RWPE1 (cell line): ENCODE measurements around the gene GPR137.
A peak's percentile ranks its signal among the peaks of the same experiment; 100 is the strongest.

ENCODE experiments used
- CTCF ChIA-PET: fragments of 350-600 bp; sonication (Branson Sonifier 250); formaldehyde crosslinking; extraction: SDS; loops from one replicate; lab custom pipeline; 2021; lab: Yijun Ruan, JAX
- POLR2A ChIA-PET: fragments of 400-600 bp; formaldehyde crosslinking; extraction: SDS; loops from one replicate; lab custom pipeline; 2020; ENCODE audit warnings: antibody characterized with exemption; ENCODE audit not compliant: low non-redundant PET; lab: Yijun Ruan, JAX
- DNase-seq: peaks from one replicate; pipeline ENCODE4 v3.0.0; 2012; ENCODE audit warnings: low spot score
- H3K27ac ChIP-seq: fragments of 450-650 bp; 2 replicates; pipeline ENCODE4 v1.5.1; 2017
- TF ChIP-seq, protein P1 (sequence below): fragments of 450-650 bp; conservative IDR thresholded peaks from 2 replicates; pipeline ENCODE4 v1.5.1; 2017; ENCODE audit warnings: low read depth, mild to moderate bottlenecking

GPR137 gene

DNA sequence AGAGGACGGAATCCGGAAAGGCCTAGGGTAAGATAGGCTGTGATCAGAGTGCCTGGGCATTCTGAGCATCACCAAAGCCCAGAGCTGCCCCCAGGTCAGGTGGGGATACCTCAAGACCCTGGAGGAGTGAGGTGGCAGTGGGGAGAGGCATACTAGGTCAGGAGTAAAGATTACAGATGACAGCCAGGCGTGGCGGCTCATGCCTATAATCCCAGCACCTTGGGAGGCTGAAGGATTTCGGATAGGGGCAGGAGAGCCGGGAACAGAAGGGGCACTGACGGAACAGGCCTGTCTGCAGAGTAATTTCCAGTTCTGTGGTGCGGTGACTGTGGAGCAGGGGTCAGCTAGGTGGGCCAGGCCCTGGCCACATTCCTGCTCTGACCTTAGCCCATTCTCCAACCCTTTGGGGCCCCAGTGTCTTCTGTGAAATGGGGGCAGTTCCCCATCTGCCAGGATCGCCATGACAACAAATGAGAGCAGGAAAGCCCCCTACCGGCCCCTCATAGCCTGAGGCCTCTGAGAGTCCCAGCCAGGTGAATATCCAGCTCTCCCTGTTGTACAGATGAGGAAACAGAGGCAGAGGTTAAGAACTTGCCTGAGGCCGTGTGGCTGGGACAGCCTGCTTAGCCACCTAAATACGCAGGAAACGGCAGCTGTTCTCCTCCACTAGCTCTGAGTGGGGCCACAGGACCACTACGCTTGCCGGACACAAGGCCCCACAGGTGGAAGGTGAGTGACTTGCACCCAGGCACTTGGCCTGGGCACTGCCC, 10.4 kb upstream of the GPR137 start:
- TF ChIP-seq, protein P1, sequence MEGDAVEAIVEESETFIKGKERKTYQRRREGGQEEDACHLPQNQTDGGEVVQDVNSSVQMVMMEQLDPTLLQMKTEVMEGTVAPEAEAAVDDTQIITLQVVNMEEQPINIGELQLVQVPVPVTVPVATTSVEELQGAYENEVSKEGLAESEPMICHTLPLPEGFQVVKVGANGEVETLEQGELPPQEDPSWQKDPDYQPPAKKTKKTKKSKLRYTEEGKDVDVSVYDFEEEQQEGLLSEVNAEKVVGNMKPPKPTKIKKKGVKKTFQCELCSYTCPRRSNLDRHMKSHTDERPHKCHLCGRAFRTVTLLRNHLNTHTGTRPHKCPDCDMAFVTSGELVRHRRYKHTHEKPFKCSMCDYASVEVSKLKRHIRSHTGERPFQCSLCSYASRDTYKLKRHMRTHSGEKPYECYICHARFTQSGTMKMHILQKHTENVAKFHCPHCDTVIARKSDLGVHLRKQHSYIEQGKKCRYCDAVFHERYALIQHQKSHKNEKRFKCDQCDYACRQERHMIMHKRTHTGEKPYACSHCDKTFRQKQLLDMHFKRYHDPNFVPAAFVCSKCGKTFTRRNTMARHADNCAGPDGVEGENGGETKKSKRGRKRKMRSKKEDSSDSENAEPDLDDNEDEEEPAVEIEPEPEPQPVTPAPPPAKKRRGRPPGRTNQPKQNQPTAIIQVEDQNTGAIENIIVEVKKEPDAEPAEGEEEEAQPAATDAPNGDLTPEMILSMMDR: no peak
- no peak for DNase-seq
- peak overlapping the region; percentile 98 for H3K27ac ChIP-seq
- POLR2A ChIA-PET: interaction anchor here (0.5 to 2.0 kb wide), 3 partner anchors 12 to 60 kb away, joined by 5 to 6 read pairs (median 5); no protein-coding TSS in a partner anchor
- CTCF ChIA-PET: interaction anchor here (0.5 to 1.3 kb wide), 3 partner anchors 12 to 30 kb away, joined by 3 to 6 read pairs (median 4); no protein-coding TSS in a partner anchor

DNA sequence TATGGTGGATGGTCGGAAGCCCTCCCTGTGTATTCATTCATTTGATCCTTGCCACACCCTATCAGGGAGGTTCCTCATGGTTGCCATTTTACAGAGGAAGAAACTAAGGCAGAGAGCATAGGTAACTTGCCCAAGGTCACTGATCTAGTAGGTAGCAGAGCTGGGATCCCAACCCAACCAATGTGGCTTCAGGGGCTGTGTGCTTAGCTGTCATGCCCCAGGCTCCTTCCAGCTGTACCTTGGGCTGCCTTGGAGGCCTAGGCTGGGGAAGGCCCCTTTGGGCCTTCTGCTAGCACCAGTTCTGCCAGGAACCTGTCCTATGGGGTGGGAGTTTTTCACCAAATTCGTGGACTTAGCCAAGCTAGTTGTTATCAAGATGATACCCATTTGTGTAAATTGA, 9.8 kb upstream of the GPR137 start:
- no peak for DNase-seq
- ChIA-PET POLR2A (interaction anchor here (0.5 to 2.0 kb wide), 2 partner anchors 11 to 31 kb away, joined by 5 read pairs; no protein-coding TSS in a partner anchor), CTCF (interaction anchor here (1.3 kb wide), 1 partner anchor 13 kb away, joined by 4 read pairs; no protein-coding TSS in a partner anchor)
- peak overlapping the region; percentile 98 for H3K27ac ChIP-seq
- TF ChIP-seq, protein P1: no peak

DNA sequence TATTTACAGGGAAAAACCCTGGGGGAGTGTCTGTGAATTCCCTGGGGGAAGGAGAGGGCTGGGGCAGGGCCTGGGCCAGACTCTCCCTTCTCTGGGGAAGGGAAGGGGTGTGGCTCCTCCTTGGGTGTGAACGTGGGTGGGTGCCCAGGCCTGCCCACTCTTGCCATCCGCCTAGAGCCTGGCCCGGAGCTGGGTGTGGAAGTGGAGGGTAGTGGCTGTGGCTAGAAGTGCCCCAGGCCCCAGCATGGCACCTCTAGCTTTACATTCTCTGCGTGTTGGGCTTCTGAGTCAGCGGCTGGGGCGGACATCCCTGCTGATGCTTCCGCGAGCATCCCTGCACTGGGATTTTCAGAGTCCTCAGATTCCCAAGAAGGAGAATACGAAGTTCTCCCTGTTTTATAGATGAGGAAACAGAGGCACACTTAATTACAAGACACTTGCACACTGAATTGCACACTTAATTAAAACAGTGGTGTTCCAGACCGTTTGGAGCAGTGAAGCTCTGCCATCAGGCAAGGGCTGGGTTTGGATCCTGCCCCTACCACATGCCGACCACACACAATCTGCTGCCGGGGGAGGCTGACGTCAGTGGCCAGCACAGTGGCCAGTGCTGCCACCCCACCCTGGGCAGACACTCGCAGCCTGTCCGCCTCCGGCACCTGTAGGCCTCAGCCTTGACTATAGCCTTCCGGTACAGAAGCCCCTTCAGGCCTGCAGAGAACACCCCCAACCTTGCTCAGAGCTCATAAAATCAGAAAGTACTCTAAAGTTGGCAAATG, 8.8 kb upstream of the GPR137 start:
- CTCF ChIA-PET: interaction anchor here (0.7 to 1.3 kb wide), 3 partner anchors 14 to 25 kb away, joined by 4 to 10 read pairs (median 5); no protein-coding TSS in a partner anchor
- POLR2A ChIA-PET: interaction anchor here (0.6 to 2.0 kb wide), 4 partner anchors 9 to 559 kb away, joined by 3 to 7 read pairs (median 5); no protein-coding TSS in a partner anchor
- TF ChIP-seq, protein P1: no peak
- peak; percentile 86 for DNase-seq
- H3K27ac ChIP-seq: peak overlapping the region; percentile 98

DNA sequence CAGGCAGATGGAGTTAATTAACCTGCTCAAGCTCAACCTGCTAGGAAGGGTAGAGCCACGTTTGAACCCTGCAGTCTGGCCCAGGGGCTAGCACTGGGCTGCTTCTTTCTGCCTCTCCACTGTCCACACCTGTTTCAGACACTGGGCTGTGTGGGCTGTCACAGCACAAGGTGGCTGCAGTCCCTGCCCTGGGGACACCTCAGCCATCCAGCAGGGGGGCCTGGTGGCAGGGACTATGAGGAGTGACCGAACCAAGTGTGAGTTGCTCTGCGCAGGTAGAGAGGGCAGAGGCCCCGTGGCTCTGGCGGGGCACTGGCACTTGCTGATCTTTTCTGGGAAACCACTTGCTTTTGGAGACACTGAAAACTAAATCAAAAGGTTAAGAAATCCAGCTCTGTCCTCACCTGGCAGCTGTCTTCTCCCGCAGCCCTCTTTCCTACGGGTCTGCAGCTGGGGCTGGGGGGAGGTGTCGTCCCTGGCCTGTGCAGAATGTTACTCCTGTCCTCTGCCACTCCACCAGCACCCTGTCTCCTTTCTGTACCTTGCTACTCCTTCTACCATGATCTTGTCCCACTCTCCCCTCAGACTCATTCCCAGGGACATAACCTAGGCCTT, 7.0 kb upstream of the GPR137 start:
- TF ChIP-seq, protein P1: no peak
- ChIA-PET POLR2A (interaction anchor here (0.6 kb wide), 1 partner anchor 37 kb away, joined by 4 read pairs; no protein-coding TSS in a partner anchor), CTCF (interaction anchor here (0.6 to 1.3 kb wide), 2 partner anchors 11 to 26 kb away, joined by 4 read pairs; no protein-coding TSS in a partner anchor)
- peak overlapping the region; percentile 98 for H3K27ac ChIP-seq
- no peak for DNase-seq

DNA sequence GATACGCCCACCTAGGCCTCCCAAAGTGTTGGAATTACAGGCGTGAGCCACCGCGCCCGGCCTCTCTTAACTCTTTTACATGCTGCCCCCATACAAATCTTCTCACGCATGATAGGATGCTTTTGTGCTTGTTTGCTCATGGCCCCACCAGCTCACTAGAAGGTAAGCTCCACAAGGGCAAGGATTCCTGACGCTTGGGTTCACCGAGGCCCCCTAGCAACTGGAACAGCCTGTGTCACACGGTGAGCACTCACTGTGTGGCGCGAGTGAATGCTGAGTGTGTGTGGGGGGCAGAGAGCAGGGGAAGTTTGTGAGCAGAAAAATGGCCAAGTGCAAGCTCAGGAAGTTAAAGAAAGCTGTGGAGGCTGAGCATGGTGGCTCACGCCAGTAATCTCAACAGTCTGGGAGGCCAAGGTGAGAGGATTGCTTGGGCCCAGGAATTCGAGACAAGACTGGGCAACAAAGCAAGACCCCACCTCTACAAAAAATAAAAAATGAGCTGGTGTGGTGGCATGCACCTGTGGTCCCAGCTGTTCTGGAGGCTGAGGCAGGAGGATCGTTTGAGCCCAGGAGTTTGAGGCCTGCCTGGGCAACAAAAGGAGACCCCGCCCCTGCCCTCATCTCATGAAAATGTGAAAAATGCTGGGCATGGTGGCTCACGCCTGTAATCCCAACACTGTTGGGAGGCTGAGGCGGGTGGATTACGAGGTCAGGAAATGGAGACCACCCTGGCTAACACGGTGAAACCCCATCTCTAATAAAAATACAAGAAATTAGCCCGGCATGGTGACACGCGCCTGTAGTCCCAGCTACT, 3.5 kb upstream of the GPR137 start:
- ChIA-PET POLR2A (no interaction called here), CTCF (interaction anchor here (0.7 to 1.4 kb wide), 3 partner anchors 12 to 73 kb away, joined by 3 to 8 read pairs (median 5); no protein-coding TSS in a partner anchor)
- DNase-seq: no peak
- H3K27ac ChIP-seq: peak overlapping the region; percentile 97
- TF ChIP-seq, protein P1: no peak
